ENCODE results near the gene ZMYM4. TPM values are rescaled to one million over a fixed set of nuclear protein-coding genes. Genes with fewer than 3 reads are reported as not detected.

Gene ZMYM4
- total and polyA plus RNA-seq, 10 of the 15 experiments (the other 5 are each of a cell fraction or from before 2014, with no cell fraction given), result 8.0 to 37.0 (median 28.1) TPM

DNA sequence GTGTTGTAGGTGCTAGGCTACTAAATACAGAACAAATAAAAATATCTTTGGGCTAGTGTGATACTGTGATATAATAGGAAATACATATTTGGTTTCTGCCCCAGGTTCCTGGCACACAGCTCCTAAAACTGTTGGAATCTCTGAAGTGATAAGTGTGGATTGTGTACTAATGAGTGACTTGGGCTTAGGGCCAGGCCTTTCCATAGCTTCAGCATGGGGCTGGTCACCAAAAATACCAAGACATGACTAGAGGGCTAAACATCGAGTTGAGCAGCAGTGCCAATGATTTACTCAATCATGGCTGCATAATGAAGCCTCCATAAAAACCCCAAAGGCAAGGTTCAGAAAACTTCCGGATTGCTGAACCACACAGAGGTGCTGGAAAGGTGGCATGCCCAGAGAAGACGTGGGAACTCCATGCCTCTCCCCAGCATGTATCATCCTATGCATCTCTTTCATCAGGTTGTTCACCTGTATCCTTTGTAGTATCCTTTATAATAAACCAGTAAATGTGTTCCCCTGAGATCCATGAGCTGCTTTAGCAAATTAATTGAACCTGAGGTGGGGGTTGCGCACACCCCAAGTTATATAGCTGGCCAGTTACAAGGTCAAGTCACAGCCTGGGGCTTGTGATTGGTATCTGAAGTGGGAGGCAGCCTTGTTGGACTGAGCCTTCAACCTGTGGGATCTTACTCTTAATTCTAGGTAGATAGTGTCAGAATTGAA, 51.6 kb downstream of the ZMYM4 start (continued):
- TF ChIP-seq PRDM15 (CRISPR knock-in tag; IDR thresholded peaks at IDR 0.05) (no peak), NR2F1 (conservative IDR thresholded peaks at IDR 0.05) (no peak), EED (IDR thresholded peaks at IDR 0.05; ENCODE audit: low read depth) (no peak), GATAD2B (conservative IDR thresholded peaks at IDR 0.05; ENCODE audit: low read depth) (no peak)

DNA sequence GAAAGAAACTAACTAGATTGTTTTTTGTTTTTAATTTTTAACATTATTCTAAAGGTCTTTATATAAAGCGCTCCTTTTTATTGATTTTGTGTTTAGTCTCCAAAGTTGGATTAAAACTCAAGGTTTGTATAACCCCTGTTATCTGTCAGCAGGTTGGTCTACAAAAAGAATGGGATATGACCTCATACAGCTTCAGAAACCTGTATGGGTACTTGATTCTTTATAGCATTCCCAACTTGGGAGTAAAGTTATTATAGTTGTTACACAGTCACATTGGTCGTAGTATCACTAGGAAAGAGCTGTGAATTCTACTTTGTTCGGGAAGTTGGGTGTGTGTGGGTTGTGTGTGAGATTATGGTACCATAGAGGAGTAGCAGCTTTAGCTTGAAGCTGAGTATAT, 52.4 kb downstream of the ZMYM4 start:
- no peak for ATAC-seq
- Histone ChIP-seq H3K27ac (ENCODE audit: control insufficient read depth, insufficient read depth) (no peak overlapping the region), H3K4me2 (ENCODE audit: control insufficient read depth, insufficient read depth) (no peak overlapping the region), H3K36me3 (ENCODE audit: control insufficient read depth in 2 of 2, insufficient read depth in 2 of 2, low read length in 1 of 2) (no peaks in the 10 kb centered on the region), H3K4me1 (ENCODE audit: control insufficient read depth, insufficient read depth, low read length) (peaks cover 3% of the 10 kb centered on the region; the same call in 1 of the 2 replicates), H2AFZ (ENCODE audit: control insufficient read depth, low read depth, low read length) (no peak overlapping the region), H3K79me2 (ENCODE audit: control insufficient read depth, insufficient read depth, low read length) (no peaks in the 10 kb centered on the region), H3K9me3 (replicated peaks; ENCODE audit: control insufficient read depth, insufficient read depth, low read length) (no peaks in the 10 kb centered on the region), H4K20me1 (ENCODE audit: control insufficient read depth, insufficient read depth) (no peaks in the 10 kb centered on the region), H3K27me3 (replicated peaks in 1 of 2; ENCODE audit: control insufficient read depth in 2 of 2, insufficient read depth in 2 of 2, low read length in 1 of 2) (no peaks in the 10 kb centered on the region), H3K9ac (ENCODE audit: control insufficient read depth, insufficient read depth, low read length) (no peak overlapping the region), H3K4me3 (no peak overlapping the region)
- ChIA-PET POLR2A (no interaction called here), RAD21 (ENCODE audit: unreplicated experiment) (interaction anchor here (0.6 kb wide), 1 partner anchor 83 kb away, joined by 6 read pairs; no protein-coding TSS in a partner anchor), SMC1A (ENCODE audit: uncharacterized antibody, unreplicated experiment) (interaction anchor here (0.8 to 1.8 kb wide), 4 partner anchors 13 to 303 kb away, joined by 4 to 5 read pairs (median 4); no protein-coding TSS in a partner anchor), CTCF (interaction anchor here (0.6 to 1.4 kb wide), 7 partner anchors 15 to 474 kb away, joined by 3 to 4 read pairs (median 4); no protein-coding TSS in a partner anchor)
- no peak for DNase-seq (ENCODE audit: low read depth, low spot score)
- no TSS peak for BruUV-seq (replicated peaks)
- TF ChIP-seq, protein P1, sequence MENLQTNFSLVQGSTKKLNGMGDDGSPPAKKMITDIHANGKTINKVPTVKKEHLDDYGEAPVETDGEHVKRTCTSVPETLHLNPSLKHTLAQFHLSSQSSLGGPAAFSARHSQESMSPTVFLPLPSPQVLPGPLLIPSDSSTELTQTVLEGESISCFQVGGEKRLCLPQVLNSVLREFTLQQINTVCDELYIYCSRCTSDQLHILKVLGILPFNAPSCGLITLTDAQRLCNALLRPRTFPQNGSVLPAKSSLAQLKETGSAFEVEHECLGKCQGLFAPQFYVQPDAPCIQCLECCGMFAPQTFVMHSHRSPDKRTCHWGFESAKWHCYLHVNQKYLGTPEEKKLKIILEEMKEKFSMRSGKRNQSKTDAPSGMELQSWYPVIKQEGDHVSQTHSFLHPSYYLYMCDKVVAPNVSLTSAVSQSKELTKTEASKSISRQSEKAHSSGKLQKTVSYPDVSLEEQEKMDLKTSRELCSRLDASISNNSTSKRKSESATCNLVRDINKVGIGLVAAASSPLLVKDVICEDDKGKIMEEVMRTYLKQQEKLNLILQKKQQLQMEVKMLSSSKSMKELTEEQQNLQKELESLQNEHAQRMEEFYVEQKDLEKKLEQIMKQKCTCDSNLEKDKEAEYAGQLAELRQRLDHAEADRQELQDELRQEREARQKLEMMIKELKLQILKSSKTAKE (IDR thresholded peaks at IDR 0.05; ENCODE audit: low read depth, poor library complexity, severe bottlenecking), result no peak
- TF ChIP-seq SREBF1 (IDR thresholded peaks at IDR 0.05; ENCODE audit: low read length), result no peak
- TF ChIP-seq HDGF (IDR thresholded peaks at IDR 0.05), result no peak
- TF ChIP-seq POLR2A (IDR thresholded peaks at IDR 0.05; ENCODE audit: low read depth, low read length), result no peak
- TF ChIP-seq RAD21 (IDR thresholded peaks at IDR 0.05; ENCODE audit: insufficient read depth, low read depth, low read length), result no peak
- no peak for TF ChIP-seq PAX8 (IDR thresholded peaks at IDR 0.05)
- TF ChIP-seq POLR2AphosphoS2 (IDR thresholded peaks at IDR 0.05; ENCODE audit: low read depth, low read length), result no peak
- intact Hi-C loops (cut with micrococcal nuclease; ENCODE audit: unreplicated experiment), result no loop called here
- FAIRE-seq, result no peak
- 97% methylated on average over 3 of the region's 3 CpGs for WGBS (ENCODE audit: insufficient coverage, insufficient replicate concordance, low lambda C conversion rate, missing lambda C conversion rate)
- in situ Hi-C loops (cut with MboI), result no loop called here

Measured in GM12878 (cell line).